HCT116 (cell line): ENCODE data around the gene TUBA3E. TPM values are rescaled to one million over a fixed set of nuclear protein-coding genes. Genes with fewer than 3 reads are reported as not detected.
A peak's percentile ranks its signal among the peaks of the same experiment; 100 is the strongest.

Experiments
- ATAC-seq: fragments of 200-7000 bp; cut with Tn5 transposase; 2 replicates; pipeline ENCODE4 v1.9.1; 2020; ENCODE audit warnings: mild to moderate bottlenecking, moderate library complexity
- BruUV-seq: library from RNA; stranded (reverse); fragments of 400-500 nt; replicated peaks from 2 replicates; lab custom pipeline; 2021; lab: Mats Ljungman, UMichigan
- CTCF ChIA-PET: fragments of 300-600 bp; sonication (Branson Sonifier 250); formaldehyde crosslinking; loops from one replicate; lab custom pipeline; 2021; ENCODE audit warnings: antibody characterized with exemption; lab: Charles Lee
- POLR2A ChIA-PET: fragments of 300-600, 350-600 bp; sonication (Branson Sonifier 250); formaldehyde crosslinking; loops from one replicate; lab custom pipeline; 2021; ENCODE audit warnings: antibody characterized with exemption; lab: Charles Lee
- RAD21 ChIA-PET, 2 experiments: fragments of 300-600 bp; sonication (Branson Sonifier 250); formaldehyde crosslinking; loops; one replicate each; lab custom pipeline; 2023; ENCODE audit warnings: low total read pairs in 2 of 2; ENCODE audit not compliant: uncharacterized antibody in 2 of 2, unreplicated experiment in 2 of 2, low non-redundant PET in 1 of 2; lab: Charles Lee
- DNase-seq: peaks from one replicate; pipeline ENCODE4 v3.0.0-alpha.2; 2010; ENCODE audit warnings: low read depth, low spot score
- H2AFZ ChIP-seq: fragments of 200-600 bp; shearing (Covaris generic), sonication (generic); 2 replicates; pipeline ENCODE4 v1.6.1; 2017; ENCODE audit warnings: low read depth, mixed run types, mixed read lengths, antibody characterized with exemption, low read length; ENCODE audit not compliant: poor library complexity, severe bottlenecking
- H3K27ac ChIP-seq: 2 replicates; pipeline ENCODE4 v1.5.1; 2012; ENCODE audit warnings: low read depth, low read length
- H3K27me3 ChIP-seq: fragments of 200-600 bp; sonication (generic); 2 replicates; pipeline ENCODE4 v1.6.1; 2016; ENCODE audit warnings: mixed run types, low read length, mixed read lengths; ENCODE audit not compliant: insufficient read depth
- H3K36me3 ChIP-seq, 2 experiments: fragments of 200-500 bp in 1 of 2; fragments of 200-600 bp in 1 of 2; sonication (Bioruptor generic) in 1 of 2; sonication (generic) in 1 of 2; 2 replicates each; pipeline versions ENCODE4 v1.5.1 to v1.6.1; 2014 to 2016; ENCODE audit warnings: low read length in 2 of 2, inconsistent platforms in 1 of 2, mixed read lengths in 1 of 2, mixed run types in 1 of 2; ENCODE audit not compliant: insufficient read depth in 2 of 2, control insufficient read depth in 1 of 2
- H3K4me1 ChIP-seq, 2 experiments: fragments of 200-600 bp in 1 of 2; sonication (generic) in 1 of 2; 2 replicates each; pipeline versions ENCODE4 v1.5.1 to v1.6.1; 2012 to 2017; ENCODE audit warnings: low read length in 2 of 2, inconsistent platforms in 1 of 2, mild to moderate bottlenecking in 1 of 2, mixed read lengths in 1 of 2, mixed run types in 1 of 2, moderate library complexity in 1 of 2; ENCODE audit not compliant: insufficient read depth in 2 of 2, control insufficient read depth in 1 of 2
- H3K4me2 ChIP-seq: fragments of 200-600 bp; sonication (generic); 2 replicates; pipeline ENCODE4 v1.6.1; 2017; ENCODE audit warnings: mixed run types, low read length, mixed read lengths
- H3K4me3 ChIP-seq, 2 experiments: fragments of 200-600 bp in 1 of 2; sonication (generic) in 1 of 2; replicated peaks in 1 of 2; 2 replicates each; pipeline ENCODE4 v1.5.1; 2011 to 2016; ENCODE audit warnings: low read length in 2 of 2, control low read depth in 1 of 2, low read depth in 1 of 2, mild to moderate bottlenecking in 1 of 2, mixed read lengths in 1 of 2, mixed run types in 1 of 2
- H3K79me2 ChIP-seq: fragments of 200-600 bp; sonication (generic); 2 replicates; pipeline ENCODE4 v1.6.1; 2017; ENCODE audit warnings: mild to moderate bottlenecking, mixed run types, low read length, moderate library complexity, mixed read lengths; ENCODE audit not compliant: insufficient read depth
- H3K9ac ChIP-seq: fragments of 200-600 bp; sonication (generic); 2 replicates; pipeline ENCODE4 v1.6.1; 2016; ENCODE audit warnings: low read length, mixed read lengths
- H3K9me2 ChIP-seq: fragments of 200-600 bp; sonication (generic), shearing (Covaris generic); 2 replicates; pipeline ENCODE4 v1.6.1; 2017; ENCODE audit warnings: mixed run types, mild to moderate bottlenecking, moderate library complexity; ENCODE audit not compliant: insufficient read depth
- H3K9me3 ChIP-seq, 2 experiments: fragments of 200-500 bp in 1 of 2; fragments of 200-600 bp in 1 of 2; sonication (Bioruptor generic) in 1 of 2; sonication (generic) in 1 of 2; 2 replicates each; pipeline ENCODE4 v1.6.1; 2014 to 2017; ENCODE audit warnings: low read length in 2 of 2, mixed read lengths in 2 of 2, inconsistent platforms in 1 of 2, low read depth in 1 of 2, mild to moderate bottlenecking in 1 of 2, mixed run types in 1 of 2, moderate library complexity in 1 of 2; ENCODE audit not compliant: control insufficient read depth in 1 of 2, insufficient read depth in 1 of 2
- H4K20me1 ChIP-seq: fragments of 200-600 bp; sonication (generic), shearing (Covaris generic); 2 replicates; pipeline ENCODE4 v1.6.1; 2017; ENCODE audit warnings: mixed run types, mild to moderate bottlenecking, moderate library complexity; ENCODE audit not compliant: insufficient read depth
- CBX3 ChIP-seq: IDR thresholded peaks from 2 replicates; pipeline ENCODE4 v1.6.1; 2012; ENCODE audit warnings: low read depth
- EGR1 ChIP-seq: IDR thresholded peaks from 2 replicates; pipeline ENCODE4 v1.6.1; 2012; ENCODE audit warnings: low read depth
- ELF1 ChIP-seq: IDR thresholded peaks from 2 replicates; pipeline ENCODE4 v1.6.1; 2012; ENCODE audit warnings: low read depth, borderline replicate concordance
- EZH2 ChIP-seq: fragments of 200-600 bp; sonication (generic); IDR thresholded peaks from 2 replicates; pipeline ENCODE4 v1.6.1; 2017; ENCODE audit warnings: antibody characterized with exemption, mixed run types
- FOSL1 ChIP-seq: IDR thresholded peaks from 2 replicates; pipeline ENCODE4 v1.6.1; 2012; ENCODE audit warnings: low read depth
- JUND ChIP-seq: IDR thresholded peaks from 2 replicates; pipeline ENCODE4 v1.6.1; 2012
- MAX ChIP-seq: IDR thresholded peaks from 2 replicates; pipeline ENCODE4 v1.6.1; 2012
- POLR2A ChIP-seq: IDR thresholded peaks from 2 replicates; pipeline ENCODE4 v1.7.0; 2011; ENCODE audit warnings: borderline replicate concordance; ENCODE audit not compliant: insufficient read depth, insufficient read length; ENCODE audit errors: extremely low read depth
- POLR2AphosphoS5 ChIP-seq: IDR thresholded peaks from 2 replicates; pipeline ENCODE4 v1.6.1; 2011; ENCODE audit warnings: mild to moderate bottlenecking, low read depth, low read length, moderate library complexity
- RAD21 ChIP-seq: IDR thresholded peaks from 2 replicates; pipeline ENCODE4 v1.6.1; 2012; ENCODE audit warnings: low read depth, mild to moderate bottlenecking
- SIN3A ChIP-seq: IDR thresholded peaks from 2 replicates; pipeline ENCODE4 v1.6.1; 2012; ENCODE audit warnings: low read depth
- SP1 ChIP-seq: IDR thresholded peaks from 2 replicates; pipeline ENCODE4 v1.6.1; 2012; ENCODE audit warnings: low read depth
- SRF ChIP-seq: IDR thresholded peaks from 2 replicates; pipeline ENCODE4 v1.6.1; 2012; ENCODE audit warnings: low read depth
- TCF7L2 ChIP-seq: IDR thresholded peaks from 2 replicates; pipeline ENCODE4 v1.7.0; 2011; ENCODE audit warnings: borderline replicate concordance, inconsistent platforms; ENCODE audit not compliant: insufficient read depth, insufficient read length; ENCODE audit errors: extremely low read depth
- YY1 ChIP-seq: IDR thresholded peaks from 2 replicates; pipeline ENCODE4 v1.6.1; 2011; ENCODE audit warnings: low read length, low read depth, moderate library complexity, mild to moderate bottlenecking; ENCODE audit not compliant: insufficient replicate concordance; ENCODE audit errors: extremely low read depth
- ZBTB33 ChIP-seq: IDR thresholded peaks from 2 replicates; pipeline ENCODE4 v1.6.1; 2011; ENCODE audit warnings: mild to moderate bottlenecking, low read length, moderate library complexity; ENCODE audit not compliant: insufficient replicate concordance; ENCODE audit errors: extremely low read depth
- ZFX ChIP-seq: fragments of 450-650 bp; IDR thresholded peaks from 2 replicates; pipeline ENCODE4 v1.6.1; 2017
- intact Hi-C: fragments of 100-400 bp; cut with micrococcal nuclease; formaldehyde crosslinking; loops from 2 replicates; pipeline ENCODE4 v1.10.0; 2022
- total RNA-seq: library from RNA; stranded (reverse); gene quantifications from one replicate; pipeline ENCODE4 v1.2.1, GENCODE V29; 2021; ENCODE audit not compliant: unreplicated experiment
- TF ChIP-seq, protein P1 (sequence below), 3 experiments: fragments of 200-600 bp in 1 of 3; sonication (generic) in 1 of 3; IDR thresholded peaks in 2 of 3; conservative IDR thresholded peaks in 1 of 3; 2 replicates each; pipeline ENCODE4 v1.5.1; 2012 to 2017; ENCODE audit warnings: low read depth in 2 of 3, low read length in 2 of 3, antibody characterized with exemption in 1 of 3, borderline replicate concordance in 1 of 3, control low read depth in 1 of 3, mild to moderate bottlenecking in 1 of 3, mixed read lengths in 1 of 3, mixed run types in 1 of 3, moderate library complexity in 1 of 3; ENCODE audit not compliant: insufficient read depth in 1 of 3
- TF ChIP-seq, protein P2 (sequence below): IDR thresholded peaks from 2 replicates; pipeline ENCODE4 v1.6.1; 2012; ENCODE audit warnings: low read depth
- TF ChIP-seq, protein P3 (sequence below): IDR thresholded peaks from 2 replicates; pipeline ENCODE4 v1.6.1; 2012

TUBA3E gene
- total RNA-seq, 1 experiment from 2014 or later: not detected

GRCh38 chr2:130241041-130241707, 42.9 kb upstream of the TUBA3E start:
- Histone ChIP-seq H3K4me1 (peaks cover 11 to 23% of the 10 kb centered on the region in 2 experiments), H3K9me2 (no peaks in the 10 kb centered on the region), H3K27me3 (no peaks in the 10 kb centered on the region), H4K20me1 (no peaks in the 10 kb centered on the region), H3K27ac (peak overlapping the region; percentile 34; the same call in 1 of the 2 replicates), H3K4me3 (no peak overlapping the region), H3K9ac (no peak overlapping the region), H3K4me2 (peak overlapping the region; percentile 52), H2AFZ (peak overlapping the region; percentile 58), H3K79me2 (no peaks in the 10 kb centered on the region), H3K9me3 (no peaks in the 10 kb centered on the region), H3K36me3 (no peaks in the 10 kb centered on the region)
- RAD21 ChIA-PET: interaction anchor here in 1 of 2 experiments (0.9 kb wide), 1 partner anchor 47 kb away, joined by 3 read pairs; no protein-coding TSS in a partner anchor
- no TSS peak for BruUV-seq
- DNase-seq: peak; percentile 96
- peak; percentile 100 for ATAC-seq
- intact Hi-C loops: loop anchor here (5.0 kb wide), 1 partner anchor 59 kb away; the partner anchor contains the start of genes MZT2B and SMPD4
- CTCF ChIA-PET: no interaction called here
- POLR2A ChIA-PET: no interaction called here
- TF ChIP-seq ZBTB33: no peak
- no peak for TF ChIP-seq EGR1
- TF ChIP-seq EZH2: no peak
- TF ChIP-seq SIN3A: peak; percentile 87; the same call in 1 of the 2 replicates
- TF ChIP-seq POLR2AphosphoS5: no peak
- no peak for TF ChIP-seq YY1
- TF ChIP-seq, protein P1, sequence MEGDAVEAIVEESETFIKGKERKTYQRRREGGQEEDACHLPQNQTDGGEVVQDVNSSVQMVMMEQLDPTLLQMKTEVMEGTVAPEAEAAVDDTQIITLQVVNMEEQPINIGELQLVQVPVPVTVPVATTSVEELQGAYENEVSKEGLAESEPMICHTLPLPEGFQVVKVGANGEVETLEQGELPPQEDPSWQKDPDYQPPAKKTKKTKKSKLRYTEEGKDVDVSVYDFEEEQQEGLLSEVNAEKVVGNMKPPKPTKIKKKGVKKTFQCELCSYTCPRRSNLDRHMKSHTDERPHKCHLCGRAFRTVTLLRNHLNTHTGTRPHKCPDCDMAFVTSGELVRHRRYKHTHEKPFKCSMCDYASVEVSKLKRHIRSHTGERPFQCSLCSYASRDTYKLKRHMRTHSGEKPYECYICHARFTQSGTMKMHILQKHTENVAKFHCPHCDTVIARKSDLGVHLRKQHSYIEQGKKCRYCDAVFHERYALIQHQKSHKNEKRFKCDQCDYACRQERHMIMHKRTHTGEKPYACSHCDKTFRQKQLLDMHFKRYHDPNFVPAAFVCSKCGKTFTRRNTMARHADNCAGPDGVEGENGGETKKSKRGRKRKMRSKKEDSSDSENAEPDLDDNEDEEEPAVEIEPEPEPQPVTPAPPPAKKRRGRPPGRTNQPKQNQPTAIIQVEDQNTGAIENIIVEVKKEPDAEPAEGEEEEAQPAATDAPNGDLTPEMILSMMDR (IDR thresholded peaks at IDR 0.05 in 2 of 3, conservative IDR thresholded peaks at IDR 0.05 in 1 of 3; ENCODE audit: borderline replicate concordance in 1 of 3, insufficient read depth in 1 of 3, low read depth in 2 of 3, low read length in 2 of 3): no peak
- TF ChIP-seq FOSL1: peak; percentile 93
- peak; percentile 31; the same call in 1 of the 2 replicates for TF ChIP-seq MAX
- peak; percentile 84 for TF ChIP-seq SP1
- peak; percentile 97 for TF ChIP-seq JUND
- TF ChIP-seq, protein P2, sequence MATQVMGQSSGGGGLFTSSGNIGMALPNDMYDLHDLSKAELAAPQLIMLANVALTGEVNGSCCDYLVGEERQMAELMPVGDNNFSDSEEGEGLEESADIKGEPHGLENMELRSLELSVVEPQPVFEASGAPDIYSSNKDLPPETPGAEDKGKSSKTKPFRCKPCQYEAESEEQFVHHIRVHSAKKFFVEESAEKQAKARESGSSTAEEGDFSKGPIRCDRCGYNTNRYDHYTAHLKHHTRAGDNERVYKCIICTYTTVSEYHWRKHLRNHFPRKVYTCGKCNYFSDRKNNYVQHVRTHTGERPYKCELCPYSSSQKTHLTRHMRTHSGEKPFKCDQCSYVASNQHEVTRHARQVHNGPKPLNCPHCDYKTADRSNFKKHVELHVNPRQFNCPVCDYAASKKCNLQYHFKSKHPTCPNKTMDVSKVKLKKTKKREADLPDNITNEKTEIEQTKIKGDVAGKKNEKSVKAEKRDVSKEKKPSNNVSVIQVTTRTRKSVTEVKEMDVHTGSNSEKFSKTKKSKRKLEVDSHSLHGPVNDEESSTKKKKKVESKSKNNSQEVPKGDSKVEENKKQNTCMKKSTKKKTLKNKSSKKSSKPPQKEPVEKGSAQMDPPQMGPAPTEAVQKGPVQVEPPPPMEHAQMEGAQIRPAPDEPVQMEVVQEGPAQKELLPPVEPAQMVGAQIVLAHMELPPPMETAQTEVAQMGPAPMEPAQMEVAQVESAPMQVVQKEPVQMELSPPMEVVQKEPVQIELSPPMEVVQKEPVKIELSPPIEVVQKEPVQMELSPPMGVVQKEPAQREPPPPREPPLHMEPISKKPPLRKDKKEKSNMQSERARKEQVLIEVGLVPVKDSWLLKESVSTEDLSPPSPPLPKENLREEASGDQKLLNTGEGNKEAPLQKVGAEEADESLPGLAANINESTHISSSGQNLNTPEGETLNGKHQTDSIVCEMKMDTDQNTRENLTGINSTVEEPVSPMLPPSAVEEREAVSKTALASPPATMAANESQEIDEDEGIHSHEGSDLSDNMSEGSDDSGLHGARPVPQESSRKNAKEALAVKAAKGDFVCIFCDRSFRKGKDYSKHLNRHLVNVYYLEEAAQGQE: no peak
- TF ChIP-seq CBX3: peak; percentile 97
- no peak for TF ChIP-seq ELF1
- TF ChIP-seq SRF: no peak
- no peak for TF ChIP-seq POLR2A
- TF ChIP-seq ZFX: no peak
- TF ChIP-seq, protein P3, sequence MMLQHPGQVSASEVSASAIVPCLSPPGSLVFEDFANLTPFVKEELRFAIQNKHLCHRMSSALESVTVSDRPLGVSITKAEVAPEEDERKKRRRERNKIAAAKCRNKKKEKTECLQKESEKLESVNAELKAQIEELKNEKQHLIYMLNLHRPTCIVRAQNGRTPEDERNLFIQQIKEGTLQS: no peak
- peak; percentile 93 for TF ChIP-seq TCF7L2
- TF ChIP-seq RAD21: no peak
